ENCODE data around the gene LAPTM4A. TPM values are rescaled to one million over a fixed set of nuclear protein-coding genes. Genes with fewer than 3 reads are reported as not detected.

The LAPTM4A gene
- total and polyA plus RNA-seq, 2 experiments from 2014 or later = 255 to 455 TPM

DNA sequence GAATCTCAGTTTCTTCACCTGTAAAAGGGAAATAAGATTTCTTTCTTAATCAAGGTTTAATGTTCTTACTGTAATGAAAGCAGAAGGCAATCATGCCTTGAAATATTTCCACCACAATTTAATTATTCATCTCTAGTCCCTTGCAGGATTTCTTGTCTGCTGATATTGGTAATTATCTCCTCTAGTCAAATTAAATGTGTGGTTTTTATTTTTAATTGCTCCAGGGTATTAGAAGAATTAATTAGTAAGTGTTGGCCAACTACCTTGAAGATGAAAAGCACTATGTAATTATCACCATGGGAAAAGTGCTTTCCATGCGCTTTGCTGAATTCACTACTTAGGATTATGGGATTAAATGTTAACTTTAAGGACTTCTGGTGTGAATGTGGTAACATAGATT lies 8.7 kb upstream of the LAPTM4A start:
- H3K27me3 ChIP-seq = no peaks in the 10 kb centered on the region
- H3K9me3 ChIP-seq (ENCODE audit: low read depth) = no peaks in the 10 kb centered on the region
- WGBS (ENCODE audit: low lambda C conversion rate, missing lambda C conversion rate) = 87% methylated on average over 1 of the region's 1 CpG

DNA sequence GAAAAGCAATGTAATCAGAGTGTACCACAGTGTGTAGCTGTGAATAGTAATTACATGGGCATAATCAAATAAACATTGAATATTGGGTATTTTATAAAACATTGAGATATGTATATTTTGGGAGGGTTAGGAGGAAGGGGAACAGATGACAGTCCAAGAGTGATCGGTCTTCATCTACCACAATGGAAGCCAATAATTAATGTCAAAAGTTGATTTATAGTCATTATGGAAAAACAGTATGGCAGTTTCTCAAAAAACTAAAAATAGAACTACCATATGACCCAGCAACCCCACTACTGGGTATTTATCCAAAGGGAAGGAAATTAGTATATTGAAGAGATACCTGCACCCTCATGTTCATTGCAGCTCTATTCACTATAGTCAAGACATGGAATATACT lies 5.8 kb upstream of the LAPTM4A start:
- H3K4me2 ChIP-seq = no peak overlapping the region
- 100% methylated on average over 1 of the region's 1 CpG for WGBS (ENCODE audit: low lambda C conversion rate, missing lambda C conversion rate)
- peaks cover 8% of the 10 kb centered on the region for H3K4me1 ChIP-seq (ENCODE audit: insufficient read depth)
- H3K27me3 ChIP-seq = no peaks in the 10 kb centered on the region
- H2AFZ ChIP-seq = no peak overlapping the region
- no peaks in the 10 kb centered on the region for H3K9me3 ChIP-seq (ENCODE audit: low read depth)
- DNase-seq (ENCODE audit: low spot score) = no peak
- TF ChIP-seq, protein P1, sequence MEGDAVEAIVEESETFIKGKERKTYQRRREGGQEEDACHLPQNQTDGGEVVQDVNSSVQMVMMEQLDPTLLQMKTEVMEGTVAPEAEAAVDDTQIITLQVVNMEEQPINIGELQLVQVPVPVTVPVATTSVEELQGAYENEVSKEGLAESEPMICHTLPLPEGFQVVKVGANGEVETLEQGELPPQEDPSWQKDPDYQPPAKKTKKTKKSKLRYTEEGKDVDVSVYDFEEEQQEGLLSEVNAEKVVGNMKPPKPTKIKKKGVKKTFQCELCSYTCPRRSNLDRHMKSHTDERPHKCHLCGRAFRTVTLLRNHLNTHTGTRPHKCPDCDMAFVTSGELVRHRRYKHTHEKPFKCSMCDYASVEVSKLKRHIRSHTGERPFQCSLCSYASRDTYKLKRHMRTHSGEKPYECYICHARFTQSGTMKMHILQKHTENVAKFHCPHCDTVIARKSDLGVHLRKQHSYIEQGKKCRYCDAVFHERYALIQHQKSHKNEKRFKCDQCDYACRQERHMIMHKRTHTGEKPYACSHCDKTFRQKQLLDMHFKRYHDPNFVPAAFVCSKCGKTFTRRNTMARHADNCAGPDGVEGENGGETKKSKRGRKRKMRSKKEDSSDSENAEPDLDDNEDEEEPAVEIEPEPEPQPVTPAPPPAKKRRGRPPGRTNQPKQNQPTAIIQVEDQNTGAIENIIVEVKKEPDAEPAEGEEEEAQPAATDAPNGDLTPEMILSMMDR (IDR thresholded peaks at IDR 0.05; ENCODE audit: poor library complexity) = no peak
- TF ChIP-seq EZH2phosphoT487 (IDR thresholded peaks at IDR 0.05; ENCODE audit: low read depth, severe bottlenecking, unreplicated experiment) (no peak), EZH2 (IDR thresholded peaks at IDR 0.05; ENCODE audit: borderline replicate concordance) (no peak)
- H3K4me3 ChIP-seq = no peak overlapping the region
- no peaks in the 10 kb centered on the region for H3K9me2 ChIP-seq (replicated peaks; ENCODE audit: insufficient read depth)
- H3K79me2 ChIP-seq = no peaks in the 10 kb centered on the region
- H3K27ac ChIP-seq = no peak overlapping the region
- H4K20me1 ChIP-seq (ENCODE audit: insufficient read depth, poor library complexity, severe bottlenecking) = no peaks in the 10 kb centered on the region
- no peaks in the 10 kb centered on the region for H3K36me3 ChIP-seq (replicated peaks; ENCODE audit: insufficient read depth, low read depth)

More for the DNA sequence above, 8.7 kb upstream of the LAPTM4A start:
- H3K79me2 ChIP-seq = no peaks in the 10 kb centered on the region
- TF ChIP-seq, protein P1 (IDR thresholded peaks at IDR 0.05; ENCODE audit: poor library complexity) = no peak
- no peak for TF ChIP-seq EZH2 (IDR thresholded peaks at IDR 0.05; ENCODE audit: borderline replicate concordance)
- H3K4me2 ChIP-seq = no peak overlapping the region
- H2AFZ ChIP-seq = no peak overlapping the region
- H3K9me2 ChIP-seq (replicated peaks; ENCODE audit: insufficient read depth) = no peaks in the 10 kb centered on the region
- no peak overlapping the region for H3K27ac ChIP-seq
- no peak overlapping the region for H3K4me3 ChIP-seq
- H3K4me1 ChIP-seq (ENCODE audit: insufficient read depth) = peaks cover 7% of the 10 kb centered on the region
- DNase-seq (ENCODE audit: low spot score) = no peak
- no peaks in the 10 kb centered on the region for H3K36me3 ChIP-seq (replicated peaks; ENCODE audit: insufficient read depth, low read depth)
- H4K20me1 ChIP-seq (ENCODE audit: insufficient read depth, poor library complexity, severe bottlenecking) = no peaks in the 10 kb centered on the region

DNA sequence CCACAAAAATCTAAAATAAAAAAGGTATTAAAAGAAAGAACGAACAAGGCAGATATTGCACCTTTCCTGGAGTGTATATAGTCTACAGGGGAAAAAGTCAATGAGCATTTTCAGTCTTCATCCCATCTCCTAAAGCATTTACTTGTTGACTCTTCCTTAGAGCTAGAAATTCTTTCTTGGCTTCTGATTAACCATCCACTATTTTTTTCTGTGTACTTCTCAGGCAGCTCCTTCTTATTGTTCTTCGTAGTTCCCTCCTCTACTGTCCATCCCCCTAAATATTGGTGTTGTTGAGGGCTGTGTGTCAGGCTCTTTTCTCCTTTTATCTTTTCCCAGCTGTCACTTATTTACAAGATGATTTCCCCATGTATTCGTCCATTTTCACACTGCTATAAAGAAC lies 3.5 kb upstream of the LAPTM4A start:
- H3K36me3 ChIP-seq (replicated peaks; ENCODE audit: insufficient read depth, low read depth) = no peaks in the 10 kb centered on the region

More for the DNA sequence above, 3.5 kb upstream of the LAPTM4A start:
- Histone ChIP-seq H3K4me2 (no peak overlapping the region), H3K4me3 (no peak overlapping the region), H3K27ac (no peak overlapping the region), H3K79me2 (peaks cover 12% of the 10 kb centered on the region), H3K9me2 (replicated peaks; ENCODE audit: insufficient read depth) (no peaks in the 10 kb centered on the region), H3K27me3 (no peaks in the 10 kb centered on the region), H2AFZ (no peak overlapping the region), H3K9me3 (ENCODE audit: low read depth) (no peaks in the 10 kb centered on the region), H3K4me1 (ENCODE audit: insufficient read depth) (peaks cover 5% of the 10 kb centered on the region), H4K20me1 (ENCODE audit: insufficient read depth, poor library complexity, severe bottlenecking) (peaks cover 6% of the 10 kb centered on the region)
- DNase-seq (ENCODE audit: low spot score) = no peak
- WGBS (ENCODE audit: low lambda C conversion rate, missing lambda C conversion rate) = 68% methylated on average over 3 of the region's 3 CpGs
- TF ChIP-seq, protein P1 (IDR thresholded peaks at IDR 0.05; ENCODE audit: poor library complexity) = no peak
- no peak for TF ChIP-seq EZH2 (IDR thresholded peaks at IDR 0.05; ENCODE audit: borderline replicate concordance)
